ENCODE measurements around the gene RNF13.

GRCh38 chr3:149872589-149872988, 59.6 kb downstream of the RNF13 start:
- no peak for TF ChIP-seq CTCF (IDR thresholded peaks at IDR 0.05)
- TF ChIP-seq POLR2A (IDR thresholded peaks at IDR 0.05): no peak
